COLO668 (cell line): ENCODE results near the gene RNF26.

Experiments
- DNase-seq: peaks from one replicate; lab custom pipeline; 2025; ENCODE audit not compliant: unreplicated experiment; lab: John Stamatoyannopoulos, UW

The RNF26 gene

DNA sequence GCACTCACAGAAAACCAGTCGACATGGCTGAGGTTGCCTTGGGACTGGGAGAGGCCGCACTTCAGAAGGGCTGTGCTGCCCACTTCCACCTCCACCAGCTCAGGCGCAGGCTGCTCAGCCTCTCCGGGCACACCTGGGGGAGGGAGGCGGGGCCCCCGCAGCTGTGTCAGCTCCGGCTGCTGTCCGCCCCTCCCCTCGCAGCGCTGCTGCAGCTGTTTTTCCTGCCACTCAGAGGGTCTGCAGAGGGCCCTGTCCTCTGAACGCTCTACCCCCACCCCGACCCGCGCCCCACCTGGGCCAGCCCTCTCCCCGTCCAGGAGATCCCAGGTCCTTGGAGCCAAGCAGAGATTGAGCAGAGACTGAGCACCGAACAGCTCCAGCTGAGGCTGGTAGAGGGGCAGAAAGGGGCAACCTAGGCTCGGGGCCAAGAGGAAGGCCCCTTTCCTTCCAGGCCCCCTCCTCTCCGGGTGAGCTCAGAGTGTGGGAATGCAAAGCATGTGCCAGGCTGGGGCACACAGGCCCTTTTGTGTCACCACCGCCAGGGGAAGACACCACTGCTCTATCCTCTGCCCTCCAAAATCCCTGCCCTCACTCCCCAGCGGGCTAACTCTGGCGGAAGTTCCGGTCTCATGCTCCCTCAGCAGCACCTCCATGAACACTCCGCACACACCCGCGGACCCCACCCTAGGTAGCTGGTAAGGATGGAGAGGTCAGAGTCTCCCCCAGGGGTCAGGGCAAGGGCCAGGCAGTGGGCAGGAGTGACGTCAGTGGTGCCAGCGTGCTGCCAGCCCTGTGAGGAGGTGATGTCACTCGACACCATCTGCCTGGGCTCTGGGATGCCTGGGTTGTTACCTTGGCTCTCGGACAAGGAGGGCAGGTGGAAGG is 19.0 kb upstream of the RNF26 start:
- peak; percentile 73 for DNase-seq

DNA sequence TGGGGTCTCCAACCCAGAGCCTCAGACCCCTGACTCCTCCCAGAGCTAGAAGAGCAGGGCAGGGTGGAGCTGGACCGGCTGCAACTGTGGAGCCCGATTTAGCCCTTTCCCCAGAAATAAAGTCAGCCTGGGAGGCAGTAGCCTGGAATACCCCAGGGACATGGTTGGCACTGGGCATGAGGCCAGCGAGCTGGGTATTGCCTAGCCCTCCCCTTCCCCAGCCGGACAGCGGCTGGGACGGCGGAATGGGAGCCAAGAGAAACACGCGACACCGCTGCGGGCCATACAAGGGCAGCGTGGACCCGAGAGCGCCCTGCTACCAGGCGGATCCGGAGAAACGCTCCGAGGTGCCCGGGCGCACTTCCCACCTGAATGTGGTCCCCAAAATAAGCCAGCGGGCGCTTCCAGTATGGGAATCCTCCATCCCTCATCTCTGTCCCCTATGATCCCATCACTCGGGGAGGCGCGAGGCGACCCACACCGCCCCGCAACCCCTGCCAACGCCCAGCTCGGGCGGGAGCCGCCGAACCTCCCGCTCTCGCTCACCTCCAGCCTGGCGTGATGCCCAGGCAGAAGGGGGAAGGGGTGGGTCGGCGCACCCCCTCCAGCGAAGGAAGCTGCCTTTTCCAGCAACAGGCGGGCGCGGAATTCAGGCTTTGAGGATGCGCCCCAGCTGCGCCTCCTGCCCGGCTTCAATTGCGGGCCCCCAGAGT is 18.2 kb upstream of the RNF26 start:
- DNase-seq, result peak; percentile 55

DNA sequence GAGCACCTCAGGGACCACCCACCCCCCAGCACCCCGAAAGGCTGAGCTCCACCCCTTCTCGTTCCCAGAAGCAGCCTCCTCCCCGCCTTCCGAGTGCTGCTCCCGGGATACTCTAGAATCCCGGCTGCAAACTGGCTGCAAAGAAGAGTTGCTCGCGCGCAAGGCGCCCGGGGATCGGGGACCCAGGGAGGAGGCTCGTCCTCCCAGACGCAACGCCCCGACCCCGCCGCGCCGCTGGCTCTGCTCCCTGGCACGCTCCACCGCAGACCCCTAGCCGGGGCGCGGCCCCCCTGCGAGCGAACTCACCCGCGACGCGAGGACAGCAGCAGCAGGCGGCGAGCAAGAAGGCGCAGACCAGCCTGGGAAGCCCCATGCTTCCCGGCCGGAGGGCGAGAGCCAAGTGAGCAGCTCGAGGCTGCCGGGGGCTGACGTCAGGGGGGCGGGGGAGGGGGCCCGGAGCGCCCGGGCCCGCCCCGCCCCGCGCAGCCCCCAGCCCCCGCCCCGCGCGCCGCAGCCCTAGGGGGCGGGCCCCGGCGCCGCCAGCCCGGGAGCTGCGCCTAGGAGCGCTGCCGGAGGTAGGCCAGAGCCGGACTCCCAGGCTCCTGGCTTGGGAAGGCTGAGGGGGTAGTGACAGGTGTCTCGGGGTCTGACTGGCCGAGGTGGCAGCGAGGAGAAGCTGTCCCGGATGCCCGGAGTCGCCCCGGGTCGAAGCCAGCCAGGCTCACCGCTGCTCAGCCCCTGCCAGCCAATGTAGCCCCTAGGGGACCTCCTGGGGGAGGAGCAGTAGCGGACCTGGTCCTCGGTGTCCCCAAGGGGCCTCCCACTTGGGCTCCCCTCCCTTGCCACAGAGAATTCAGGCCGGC is 17.4 kb upstream of the RNF26 start, which contains the start of gene MCAM:
MCAM (minus strand) TSS at position 402 of the 863 bp plus-strand sequence; CDS start at position 373, 29 bp downstream.
- peak; percentile 43 for DNase-seq

DNA sequence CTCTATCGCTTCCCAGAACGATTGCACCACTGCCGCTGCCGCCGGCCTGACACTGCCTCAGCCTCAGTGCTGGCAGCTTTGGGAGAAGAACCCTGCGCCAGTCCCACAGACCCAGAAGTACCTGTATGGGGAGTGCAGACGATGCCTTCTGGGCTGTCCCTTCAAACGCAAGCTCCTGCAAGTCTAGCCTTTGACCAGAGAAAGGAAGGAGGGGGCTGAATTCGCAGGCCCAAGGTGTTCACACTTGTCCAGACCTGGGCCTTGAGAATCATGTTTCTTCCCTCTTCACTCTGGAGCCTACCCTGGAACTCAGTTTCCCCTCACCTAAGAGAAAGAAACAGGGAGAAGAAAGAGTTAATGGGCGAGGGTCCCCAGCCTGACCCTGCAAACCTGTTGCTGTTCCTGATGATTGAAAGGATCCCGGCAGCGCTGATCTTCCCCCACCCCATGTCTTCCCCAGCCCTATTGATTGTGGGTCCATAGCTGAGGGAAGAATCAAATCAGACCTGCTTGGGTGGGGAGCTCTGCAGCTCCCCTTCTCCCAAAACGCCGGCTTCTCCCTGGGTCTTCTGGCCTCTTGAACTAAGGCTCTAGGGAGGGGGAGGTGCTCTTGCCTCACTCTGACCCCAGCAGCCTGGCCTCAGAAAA is 16.6 kb upstream of the RNF26 start:
- DNase-seq, result no peak

DNA sequence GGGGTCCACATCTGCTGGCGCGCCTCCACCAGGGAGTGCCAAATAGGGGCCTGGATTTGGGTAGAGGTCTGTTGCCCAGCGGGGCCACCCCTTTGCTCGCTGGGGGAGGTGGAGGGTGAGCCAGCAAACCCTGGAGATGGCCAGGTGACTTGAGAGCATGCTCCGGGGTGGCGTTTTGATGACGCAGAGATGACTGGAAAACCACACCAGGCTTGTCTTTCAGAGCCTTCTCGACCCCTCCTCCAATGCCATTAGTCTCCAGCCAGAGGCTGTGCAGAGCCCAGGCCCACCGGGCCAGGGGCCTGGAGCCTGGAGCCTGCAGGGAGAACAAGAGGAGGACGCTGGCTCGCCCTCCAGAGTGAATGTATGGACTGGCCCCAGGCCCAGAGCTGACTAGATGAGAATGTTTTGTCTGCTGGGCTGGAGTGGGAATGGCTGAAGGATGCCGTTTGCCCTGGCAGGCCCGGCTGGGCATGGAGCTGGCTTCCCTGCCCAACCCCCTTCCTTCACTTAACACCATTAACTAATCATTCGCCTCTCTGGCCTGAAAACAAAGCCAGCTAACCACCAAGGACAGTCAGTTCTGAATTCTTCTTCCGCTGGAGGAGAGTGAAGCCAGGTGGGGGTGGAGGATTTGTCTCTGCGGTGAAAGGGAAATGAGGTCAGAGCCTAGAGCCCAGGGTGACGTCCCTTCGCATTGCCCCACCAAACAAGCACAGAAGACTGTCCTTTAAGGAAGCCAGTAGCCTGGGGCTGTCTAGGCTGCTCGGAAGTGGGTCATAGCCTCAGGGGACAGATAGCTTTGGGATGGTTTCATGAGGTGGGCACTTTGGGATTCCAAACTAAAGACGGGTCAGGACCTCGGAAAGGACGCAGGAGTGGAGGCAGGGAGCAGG is 15.8 kb upstream of the RNF26 start:
- no peak for DNase-seq

GRCh38 chr11:119319136-119319699 is 15.1 kb upstream of the RNF26 start:
- no peak for DNase-seq

DNA sequence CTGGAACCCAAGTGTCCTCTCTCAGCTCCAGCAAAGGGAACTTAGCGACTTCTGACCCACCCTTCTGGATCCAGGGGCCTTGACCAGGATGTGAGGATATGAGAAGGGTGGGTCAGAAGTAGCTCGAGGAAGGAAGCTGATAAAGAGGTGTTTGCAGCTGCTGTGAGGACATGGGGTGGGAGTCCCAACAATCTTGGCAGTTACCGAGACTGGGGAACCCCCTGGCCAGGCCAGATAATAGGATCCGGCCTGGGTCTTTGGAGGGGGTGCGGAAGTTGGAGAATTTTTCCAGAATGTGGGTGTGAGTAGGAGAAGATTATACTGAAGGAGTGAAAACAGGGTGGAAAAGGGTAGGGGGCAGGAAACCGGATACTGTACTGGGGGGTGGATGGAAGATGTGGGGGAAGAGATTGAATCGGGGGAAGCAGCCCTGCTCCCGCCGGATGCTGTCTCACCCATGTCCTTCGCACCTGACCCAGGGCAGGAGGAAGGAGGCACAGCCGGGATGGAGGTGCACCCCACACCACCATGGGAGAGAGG is 14.6 kb upstream of the RNF26 start:
- DNase-seq, result no peak

DNA sequence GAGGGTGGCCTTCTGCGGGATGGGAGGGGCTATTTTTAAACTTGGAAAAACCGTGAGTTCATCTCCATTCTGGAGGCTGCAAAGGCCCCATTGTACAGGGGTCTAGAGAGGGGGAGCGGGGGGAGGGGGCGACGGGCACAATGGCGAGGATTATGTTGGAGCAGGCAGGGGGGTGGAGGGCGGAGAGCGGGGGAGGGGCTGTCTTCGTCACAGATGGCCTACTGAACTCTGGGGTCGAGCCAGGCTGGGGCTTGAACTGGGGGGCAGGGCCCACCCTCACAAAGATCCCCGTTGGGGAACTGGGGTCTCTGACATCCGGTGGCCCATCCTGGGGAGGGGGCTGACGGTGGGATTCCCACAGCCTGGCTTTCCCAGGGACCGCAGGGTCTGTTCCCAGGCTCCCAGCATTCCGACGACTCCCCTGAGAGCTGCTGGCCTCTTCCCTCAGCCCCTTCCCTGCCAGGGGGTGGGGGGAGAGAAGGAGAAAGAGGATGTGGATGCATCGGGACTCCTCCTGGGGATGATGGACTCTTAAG is 14.0 kb upstream of the RNF26 start:
- no peak for DNase-seq

GRCh38 chr11:119320776-119321524 is 13.4 kb upstream of the RNF26 start:
- DNase-seq, result peak; percentile 56

- DNase-seq, result no peak
Observed at GRCh38 chr11:119322360-119322739, 12.0 kb upstream of the RNF26 start.

DNA sequence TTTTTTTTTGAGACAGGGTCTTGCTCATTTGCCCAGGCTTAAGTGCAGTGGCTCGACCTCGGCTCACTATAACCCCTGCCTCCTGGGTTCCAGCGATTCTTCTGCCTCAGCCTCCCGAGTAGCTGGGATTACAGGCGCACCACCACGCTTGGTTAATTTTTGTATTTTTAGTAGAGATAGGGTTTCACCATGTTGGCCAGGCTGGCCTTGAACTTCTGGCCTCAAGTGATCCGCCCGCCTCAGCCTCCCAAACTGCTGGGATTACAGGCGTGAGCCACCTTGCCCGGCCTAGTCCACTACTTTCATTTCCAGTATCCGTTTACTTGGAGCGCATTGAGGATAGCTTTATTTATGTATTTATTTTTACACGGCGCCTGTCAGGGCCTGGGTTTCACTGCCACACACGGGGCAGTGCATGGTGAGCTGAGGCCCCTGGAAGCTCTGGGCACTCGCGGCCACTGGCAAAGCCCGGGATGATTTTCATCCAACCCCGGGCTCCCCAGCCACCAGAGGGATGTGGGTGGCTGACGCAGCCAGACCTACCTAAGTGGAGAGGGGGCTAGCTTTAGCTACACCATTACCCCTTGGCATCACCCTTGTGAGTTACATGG is 11.3 kb upstream of the RNF26 start:
- no peak for DNase-seq

GRCh38 chr11:119323532-119324033 is 10.7 kb upstream of the RNF26 start:
- DNase-seq, result peak; percentile 75

DNA sequence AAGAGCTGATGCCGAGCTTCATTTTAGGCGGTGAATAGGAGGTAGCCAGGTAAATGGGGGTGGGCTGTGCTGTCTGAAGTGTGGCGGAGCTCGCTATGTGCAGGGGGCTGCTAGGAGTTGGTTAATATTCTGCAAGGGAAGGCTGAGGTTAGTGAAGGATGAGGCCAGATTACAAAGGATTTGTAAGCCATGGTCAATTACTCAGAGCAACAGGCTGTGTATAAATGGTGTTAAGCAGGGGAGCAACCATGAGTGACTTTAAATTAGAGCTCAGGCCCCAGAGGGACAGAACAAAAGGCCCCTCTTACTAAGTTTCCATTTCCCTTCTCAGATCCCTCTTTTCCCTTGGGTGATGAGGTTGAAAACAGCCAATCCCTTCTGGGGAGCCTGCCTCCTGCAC is 10.1 kb upstream of the RNF26 start:
- no peak for DNase-seq

DNA sequence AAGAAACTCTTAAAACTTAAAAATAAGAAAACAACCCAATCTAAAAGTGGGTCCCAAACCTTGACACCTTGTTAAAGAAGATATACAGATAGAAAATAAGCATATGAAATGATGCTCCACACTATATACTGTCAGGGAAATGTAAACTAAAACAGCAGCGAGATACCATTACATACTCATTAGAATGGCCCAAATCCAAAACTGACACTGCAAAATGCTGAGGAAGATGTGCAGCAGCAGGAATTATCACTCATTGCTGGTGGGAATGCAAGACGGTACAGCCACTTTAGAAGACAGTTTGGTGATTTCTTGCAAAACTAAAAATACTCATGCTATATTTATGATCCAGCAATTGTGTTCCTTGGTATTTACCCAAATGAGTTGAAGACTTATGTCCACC is 5.0 kb upstream of the RNF26 start:
- DNase-seq, result no peak

- DNase-seq, result no peak
Observed at GRCh38 chr11:119330237-119330636, 4.1 kb upstream of the RNF26 start.

- DNase-seq, result no peak
Observed at GRCh38 chr11:119332111-119332765, 2.1 kb upstream of the RNF26 start.

DNA sequence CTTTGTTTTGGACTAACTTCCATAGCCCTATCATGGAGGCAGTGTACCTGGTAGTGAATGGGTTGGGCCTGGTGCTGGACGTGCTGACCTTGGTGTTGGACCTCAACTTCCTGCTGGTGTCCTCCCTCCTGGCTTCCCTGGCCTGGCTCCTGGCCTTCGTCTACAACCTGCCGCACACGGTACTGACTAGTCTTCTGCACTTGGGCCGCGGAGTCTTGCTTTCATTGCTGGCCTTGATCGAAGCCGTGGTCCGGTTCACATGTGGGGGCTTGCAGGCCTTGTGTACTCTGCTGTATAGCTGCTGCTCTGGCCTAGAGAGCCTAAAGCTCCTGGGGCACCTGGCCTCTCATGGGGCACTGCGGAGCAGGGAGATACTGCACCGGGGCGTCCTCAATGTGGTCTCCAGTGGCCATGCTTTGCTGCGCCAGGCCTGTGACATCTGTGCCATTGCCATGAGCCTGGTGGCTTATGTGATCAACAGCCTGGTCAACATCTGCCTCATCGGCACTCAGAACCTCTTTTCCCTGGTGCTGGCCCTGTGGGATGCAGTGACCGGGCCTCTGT is 846 bp downstream of the RNF26 start:
- no peak for DNase-seq
